Activated CD4-positive, alpha-beta T cell treated with anti-CD3 and anti-CD28 coated beads, Interleukin-2, amount 50 U/mL, for 16 hours (primary cell): ENCODE results near the gene WNT3A.

Experiments
- DNase-seq: peaks from one replicate; pipeline ENCODE4 v3.0.0-alpha.2; 2020

Gene WNT3A

GRCh38 chr1:228058172-228058948 lies 51.6 kb downstream of the WNT3A start:
- no peak for DNase-seq

GRCh38 chr1:228058949-228059633 lies 52.3 kb downstream of the WNT3A start:
- no peak for DNase-seq

GRCh38 chr1:228059634-228060457 lies 53.0 kb downstream of the WNT3A start:
- peak; percentile 51 for DNase-seq

- no peak for DNase-seq
Observed at GRCh38 chr1:228060458-228061190, 53.8 kb downstream of the WNT3A start.

- no peak for DNase-seq
Observed at GRCh38 chr1:228061411-228062084, 54.8 kb downstream of the WNT3A start.

GRCh38 chr1:228062085-228062791 lies 55.4 kb downstream of the WNT3A start:
- DNase-seq = no peak

GRCh38 chr1:228062812-228063211 lies 56.0 kb downstream of the WNT3A start:
- no peak for DNase-seq

- no peak for DNase-seq
Observed at GRCh38 chr1:228063251-228064191, 56.7 kb downstream of the WNT3A start.

GRCh38 chr1:228064296-228064695 lies 57.5 kb downstream of the WNT3A start:
- DNase-seq = no peak

- DNase-seq = no peak
Observed at GRCh38 chr1:228064741-228065542, 58.1 kb downstream of the WNT3A start.

GRCh38 chr1:228065543-228066347 lies 58.9 kb downstream of the WNT3A start:
- DNase-seq = no peak

GRCh38 chr1:228066416-228066815 lies 59.6 kb downstream of the WNT3A start:
- no peak for DNase-seq

- no peak for DNase-seq
Observed at GRCh38 chr1:228066891-228067654, 60.3 kb downstream of the WNT3A start.

- no peak for DNase-seq
Observed at GRCh38 chr1:228068359-228068758, 61.6 kb downstream of the WNT3A start.

- no peak for DNase-seq
Observed at GRCh38 chr1:228070173-228070572, 63.4 kb downstream of the WNT3A start.

GRCh38 chr1:228070851-228071250 lies 64.1 kb downstream of the WNT3A start:
- no peak for DNase-seq

GRCh38 chr1:228071839-228072657 lies 65.2 kb downstream of the WNT3A start:
- DNase-seq = no peak
